H1 (cell line): ENCODE measurements around the gene PDCD7. TPM values are rescaled to one million over a fixed set of nuclear protein-coding genes. Genes with fewer than 3 reads are reported as not detected.

Experiments used
- ATF3 ChIP-seq: IDR thresholded peaks from 2 replicates; pipeline ENCODE4 v1.6.1; 2011; ENCODE audit warnings: low read depth, mild to moderate bottlenecking, low read length; ENCODE audit not compliant: insufficient read depth
- polyA plus RNA-seq, 7 experiments: library from polyadenylated mRNA; depleted of rRNA in 3 of 7; stranded (reverse) in 5 of 7; unstranded in 2 of 7; fragments of >200 nt in 5 of 7; fragments of 200-250 nt in 2 of 7; gene quantifications; 1 replicate in 5 of 7; 2 replicates in 1 of 7; 4 replicates in 1 of 7; pipeline versions ENCODE4 v1.2.1 to v1.2.3, GENCODE V29; 2011 to 2013; ENCODE audit warnings: missing spikeins in 2 of 7, mixed read lengths in 2 of 7
- total RNA-seq: library from RNA; stranded (reverse); fragmentation: NEBNext Ultra II Directional; extraction: Animal tissue kit (Norgen Biotek cat#: 25700); gene quantifications from 2 replicates; pipeline ENCODE4 v1.2.1, GENCODE V29; 2021
- TF ChIP-seq, protein P1 (sequence below), 3 experiments: IDR thresholded peaks; 1 replicate in 2 of 3; 2 replicates in 1 of 3; pipeline versions ENCODE4 v1.5.1 to v1.6.1; 2011; ENCODE audit warnings: low read length in 3 of 3, mild to moderate bottlenecking in 3 of 3, inconsistent platforms in 2 of 3, low read depth in 1 of 3, moderate library complexity in 1 of 3; ENCODE audit not compliant: insufficient read depth in 1 of 3; ENCODE audit errors: control extremely low read depth in 1 of 3

PDCD7 gene
- total and polyA plus RNA-seq, 2 of the 8 experiments (the other 6 are each of a cell fraction or from before 2014, with no cell fraction given) = 11.5 to 25.6 TPM

- TF ChIP-seq, protein P1, sequence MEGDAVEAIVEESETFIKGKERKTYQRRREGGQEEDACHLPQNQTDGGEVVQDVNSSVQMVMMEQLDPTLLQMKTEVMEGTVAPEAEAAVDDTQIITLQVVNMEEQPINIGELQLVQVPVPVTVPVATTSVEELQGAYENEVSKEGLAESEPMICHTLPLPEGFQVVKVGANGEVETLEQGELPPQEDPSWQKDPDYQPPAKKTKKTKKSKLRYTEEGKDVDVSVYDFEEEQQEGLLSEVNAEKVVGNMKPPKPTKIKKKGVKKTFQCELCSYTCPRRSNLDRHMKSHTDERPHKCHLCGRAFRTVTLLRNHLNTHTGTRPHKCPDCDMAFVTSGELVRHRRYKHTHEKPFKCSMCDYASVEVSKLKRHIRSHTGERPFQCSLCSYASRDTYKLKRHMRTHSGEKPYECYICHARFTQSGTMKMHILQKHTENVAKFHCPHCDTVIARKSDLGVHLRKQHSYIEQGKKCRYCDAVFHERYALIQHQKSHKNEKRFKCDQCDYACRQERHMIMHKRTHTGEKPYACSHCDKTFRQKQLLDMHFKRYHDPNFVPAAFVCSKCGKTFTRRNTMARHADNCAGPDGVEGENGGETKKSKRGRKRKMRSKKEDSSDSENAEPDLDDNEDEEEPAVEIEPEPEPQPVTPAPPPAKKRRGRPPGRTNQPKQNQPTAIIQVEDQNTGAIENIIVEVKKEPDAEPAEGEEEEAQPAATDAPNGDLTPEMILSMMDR (IDR thresholded peaks at IDR 0.05; ENCODE audit: control extremely low read depth in 1 of 3, insufficient read depth in 1 of 3, low read depth in 1 of 3, low read length in 3 of 3) = no peak
- TF ChIP-seq ATF3 = no peak
These were observed 41.5 kb downstream of the PDCD7 start (continued) for GRCh38 chr15:65091946-65092770.
